Kidney (tissue), 14 donors: ENCODE measurements around the gene NCS1. TPM values are rescaled to one million over a fixed set of nuclear protein-coding genes. Genes with fewer than 3 reads are reported as not detected.

Experiments used
- DNase-seq, 5 donors: peaks; one replicate each; pipeline ENCODE4 v3.0.0-alpha.2; 2013 to 2020
- FAIRE-seq: peaks from 2 replicates; lab custom pipeline; 2012; peaks lifted over from hg19 to GRCh38; lab: Jason Lieb, UNC
- H3K27ac ChIP-seq, 2 donors: one replicate each; pipeline ENCODE4 v1.7.0; 2013; ENCODE audit warnings: low read depth in 2 of 2, low read length in 2 of 2, inconsistent platforms in 1 of 2
- H3K27me3 ChIP-seq: one replicate; pipeline ENCODE4 v1.7.1; 2013; ENCODE audit warnings: low read length, inconsistent platforms; ENCODE audit not compliant: control insufficient read depth, insufficient read depth
- H3K36me3 ChIP-seq, 3 donors: one replicate each; pipeline versions ENCODE4 v1.7.0 to v1.7.1; 2013; ENCODE audit warnings: low read length in 3 of 3, control low read depth in 1 of 3, inconsistent platforms in 1 of 3; ENCODE audit not compliant: insufficient read depth in 3 of 3, control insufficient read depth in 2 of 3
- H3K4me1 ChIP-seq, 3 donors: one replicate each; pipeline versions ENCODE4 v1.7.0 to v1.7.1; 2013; ENCODE audit warnings: low read length in 3 of 3, inconsistent platforms in 1 of 3, low read depth in 1 of 3; ENCODE audit not compliant: control insufficient read depth in 2 of 3, insufficient read depth in 2 of 3
- H3K4me3 ChIP-seq, 3 donors: one replicate each; pipeline versions ENCODE4 v1.7.0 to v1.8.1; 2013; ENCODE audit warnings: low read length in 3 of 3, control low read depth in 1 of 3, inconsistent platforms in 1 of 3
- H3K9ac ChIP-seq, 3 donors: one replicate each; pipeline versions ENCODE4 v1.7.0 to v1.7.1; 2013; ENCODE audit warnings: low read length in 3 of 3, control low read depth in 1 of 3, inconsistent platforms in 1 of 3
- H3K9me3 ChIP-seq, 3 donors: one replicate each; pipeline versions ENCODE4 v1.7.0 to v1.7.1; 2013; ENCODE audit warnings: low read length in 3 of 3, control low read depth in 1 of 3, inconsistent platforms in 1 of 3; ENCODE audit not compliant: control insufficient read depth in 2 of 3, insufficient read depth in 1 of 3
- intact Hi-C: fragments of 100-400 bp; cut with DNase I; formaldehyde crosslinking; loops from one replicate; pipeline ENCODE4 v1.11.1; 2022
- polyA plus RNA-seq: library from polyadenylated mRNA; stranded (reverse); fragments of 350-450 nt; fragmentation: Illumina TruSeq; extraction: RNeasy Lipid Tissue Mini Kit (QIAGEN cat#74804); gene quantifications from one replicate; pipeline ENCODE4 v1.2.3, GENCODE V29; 2014; ENCODE audit warnings: low read depth, low replicate concordance; ENCODE audit not compliant: insufficient read depth
- total RNA-seq: library from RNA; stranded (reverse); fragmentation: NEBNext Ultra II Directional; extraction: Animal tissue kit (Norgen Biotek cat#: 25700); gene quantifications from one replicate; pipeline ENCODE4 v1.2.1, GENCODE V29; 2021
- TF ChIP-seq, protein P1 (sequence below): IDR thresholded peaks from 3 replicates; pipeline ENCODE4 v1.5.1; 2012; ENCODE audit warnings: mild to moderate bottlenecking, moderate library complexity, borderline replicate concordance; ENCODE audit not compliant: insufficient read depth; ENCODE audit errors: extremely low read depth
- donor health status: control.
- donor health status: control.
- donor health status: control.
- donor health status: control.
- donor health status: control.
- donor health status: DM: yes; HTN: yes; CAD: no.
- donor health status: Normal renal cell carcinoma (clear cell type).

Gene NCS1
- total and polyA plus RNA-seq, 2 donors from 2014 or later = 27.7 to 37.4 TPM

DNA sequence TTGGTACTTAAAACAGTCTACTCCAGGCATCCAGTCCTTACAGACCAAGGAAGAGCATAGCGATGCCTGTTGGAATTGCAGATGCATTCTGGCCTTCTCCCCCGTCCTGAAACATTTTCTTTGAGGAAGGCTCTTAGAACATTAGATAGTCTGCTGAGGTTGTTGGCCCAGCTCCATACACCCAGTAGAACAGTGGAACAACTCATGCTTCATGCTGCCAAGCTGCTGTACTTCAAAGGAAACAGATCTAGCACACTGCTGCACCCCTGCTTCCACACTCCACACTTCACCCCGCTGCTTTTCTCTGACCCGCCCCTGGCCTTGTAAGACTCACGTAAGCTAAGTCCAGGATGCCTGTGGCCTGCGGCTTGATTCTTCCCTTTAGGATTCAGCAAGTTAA, 33.4 kb upstream of the NCS1 start:
- Histone ChIP-seq H3K4me3 (no peak overlapping the region), H3K27ac (no peak overlapping the region), H3K9ac (no peak overlapping the region), H3K4me1 (peaks cover 0 to 9% (median 4%) of the 10 kb centered on the region in 3 donors), H3K27me3 (no peaks in the 10 kb centered on the region), H3K9me3 (no peaks in the 10 kb centered on the region), H3K36me3 (no peaks in the 10 kb centered on the region)
- TF ChIP-seq, protein P1, sequence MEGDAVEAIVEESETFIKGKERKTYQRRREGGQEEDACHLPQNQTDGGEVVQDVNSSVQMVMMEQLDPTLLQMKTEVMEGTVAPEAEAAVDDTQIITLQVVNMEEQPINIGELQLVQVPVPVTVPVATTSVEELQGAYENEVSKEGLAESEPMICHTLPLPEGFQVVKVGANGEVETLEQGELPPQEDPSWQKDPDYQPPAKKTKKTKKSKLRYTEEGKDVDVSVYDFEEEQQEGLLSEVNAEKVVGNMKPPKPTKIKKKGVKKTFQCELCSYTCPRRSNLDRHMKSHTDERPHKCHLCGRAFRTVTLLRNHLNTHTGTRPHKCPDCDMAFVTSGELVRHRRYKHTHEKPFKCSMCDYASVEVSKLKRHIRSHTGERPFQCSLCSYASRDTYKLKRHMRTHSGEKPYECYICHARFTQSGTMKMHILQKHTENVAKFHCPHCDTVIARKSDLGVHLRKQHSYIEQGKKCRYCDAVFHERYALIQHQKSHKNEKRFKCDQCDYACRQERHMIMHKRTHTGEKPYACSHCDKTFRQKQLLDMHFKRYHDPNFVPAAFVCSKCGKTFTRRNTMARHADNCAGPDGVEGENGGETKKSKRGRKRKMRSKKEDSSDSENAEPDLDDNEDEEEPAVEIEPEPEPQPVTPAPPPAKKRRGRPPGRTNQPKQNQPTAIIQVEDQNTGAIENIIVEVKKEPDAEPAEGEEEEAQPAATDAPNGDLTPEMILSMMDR = no peak
- intact Hi-C loops = no loop called here
- peak in 1 of 5 donors; percentile 66 for DNase-seq
- FAIRE-seq = no peak

DNA sequence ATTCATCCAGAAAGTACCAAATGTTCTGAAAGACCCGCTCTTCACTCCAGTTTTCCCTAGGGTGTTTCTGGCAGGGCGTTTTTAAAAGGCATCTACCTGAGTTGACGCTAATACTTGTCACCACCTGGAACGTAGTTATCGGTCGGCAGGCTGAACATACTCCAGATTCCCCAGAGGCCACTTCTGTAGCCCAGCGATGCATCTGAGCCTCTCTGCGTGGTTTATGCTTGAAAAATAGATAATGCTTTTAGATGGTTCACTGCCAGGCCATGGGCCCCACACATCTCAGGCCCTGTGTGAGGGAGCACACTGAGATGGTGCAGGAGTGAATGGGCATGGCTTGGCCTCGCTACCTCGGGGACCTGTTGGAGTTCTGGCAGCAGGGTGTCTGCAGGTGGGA, 33.0 kb upstream of the NCS1 start:
- intact Hi-C loops = no loop called here
- H3K9me3 ChIP-seq = no peaks in the 10 kb centered on the region
- H3K4me3 ChIP-seq = no peak overlapping the region
- H3K36me3 ChIP-seq = no peaks in the 10 kb centered on the region
- H3K9ac ChIP-seq = no peak overlapping the region
- no peaks in the 10 kb centered on the region for H3K27me3 ChIP-seq
- peaks cover 0 to 9% (median 4%) of the 10 kb centered on the region in 3 donors for H3K4me1 ChIP-seq
- no peak for DNase-seq
- TF ChIP-seq, protein P1 = no peak
- FAIRE-seq = no peak
- no peak overlapping the region for H3K27ac ChIP-seq

DNA sequence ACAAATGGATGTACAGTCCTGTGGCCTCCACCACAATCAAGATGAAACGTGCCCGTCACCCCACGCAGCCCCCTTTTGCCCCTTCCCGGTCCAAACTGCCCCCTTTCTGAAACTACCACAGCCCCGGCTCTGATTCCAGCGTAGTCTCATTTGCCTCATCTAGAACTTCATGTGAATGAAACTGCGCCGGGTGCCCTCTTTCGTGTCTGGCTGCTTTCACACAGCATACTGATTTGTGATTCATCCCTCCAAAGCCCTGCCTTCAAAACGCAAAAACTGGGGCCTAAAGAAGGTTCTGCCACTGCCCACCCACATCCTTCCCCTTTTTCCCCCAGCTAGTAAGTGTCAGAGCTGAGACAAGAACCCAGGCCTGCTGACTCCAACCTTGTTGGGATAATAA, 31.5 kb upstream of the NCS1 start:
- H3K4me3 ChIP-seq = no peak overlapping the region
- TF ChIP-seq, protein P1 = no peak
- intact Hi-C loops = no loop called here
- DNase-seq (no peak), FAIRE-seq (no peak)
- H3K27ac ChIP-seq = no peak overlapping the region
- peaks cover 0 to 9% (median 4%) of the 10 kb centered on the region in 3 donors for H3K4me1 ChIP-seq
- no peak overlapping the region for H3K9ac ChIP-seq
- no peaks in the 10 kb centered on the region for H3K9me3 ChIP-seq
- H3K36me3 ChIP-seq = no peaks in the 10 kb centered on the region
- H3K27me3 ChIP-seq = no peaks in the 10 kb centered on the region

DNA sequence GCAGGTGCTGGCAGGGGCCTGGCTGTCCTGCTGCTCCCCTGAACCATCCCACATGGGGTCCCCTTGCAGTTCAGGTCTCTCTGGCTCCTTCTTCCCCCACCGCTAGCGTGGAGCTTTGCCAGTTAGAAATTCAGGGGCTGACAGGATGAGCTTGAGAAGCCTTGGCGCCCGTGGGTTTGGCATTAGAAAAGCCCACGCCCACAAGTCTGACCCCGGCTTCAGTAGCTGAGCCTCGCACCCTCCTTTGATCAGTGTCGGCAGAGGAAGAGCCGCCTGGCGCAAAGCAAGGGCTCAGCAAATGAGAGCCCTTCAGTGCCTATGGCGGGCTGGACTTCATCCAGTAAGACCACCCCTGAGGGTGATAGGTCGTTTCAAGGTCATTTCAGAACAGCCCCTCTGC, 30.1 kb upstream of the NCS1 start:
- H3K9me3 ChIP-seq = no peaks in the 10 kb centered on the region
- H3K4me3 ChIP-seq = no peak overlapping the region
- FAIRE-seq = no peak
- no peak for DNase-seq
- no peaks in the 10 kb centered on the region for H3K36me3 ChIP-seq
- no peak overlapping the region for H3K27ac ChIP-seq
- intact Hi-C loops = no loop called here
- no peak overlapping the region for H3K9ac ChIP-seq
- peaks cover 0 to 9% (median 4%) of the 10 kb centered on the region in 3 donors for H3K4me1 ChIP-seq
- TF ChIP-seq, protein P1 = no peak
- no peaks in the 10 kb centered on the region for H3K27me3 ChIP-seq
